HG03439 (cell line): ENCODE data around the gene PPIB.
"Not testable (repeated sequence)": the region's sequence is repeated elsewhere in the genome, so short reads cannot be mapped to it uniquely, and the experiment has no call there.

Experiments used
- ATAC-seq: cut with Tn5 transposase; IDR thresholded peaks from one replicate; pipeline ENCODE4 v1.9.1; 2021; ENCODE audit warnings: mild to moderate bottlenecking, moderate library complexity; ENCODE audit not compliant: unreplicated experiment

The PPIB gene

GRCh38 chr15:64110950-64111678 is 51.7 kb downstream of the PPIB start:
- ATAC-seq, result no peak

- not testable (repeated sequence) for ATAC-seq
Observed at GRCh38 chr15:64110108-64110701, 52.6 kb downstream of the PPIB start.

GRCh38 chr15:64107337-64107736 is 55.5 kb downstream of the PPIB start:
- ATAC-seq, result no peak
